GM23338 (cell line): ENCODE results near the gene TFF2. TPM values are rescaled to one million over a fixed set of nuclear protein-coding genes. Genes with fewer than 3 reads are reported as not detected.

Experiments used
- ATAC-seq: fragments of 200-7000 bp; cut with Tn5 transposase; 3 replicates; pipeline ENCODE4 v1.9.1; 2020
- DNase-seq: peaks from one replicate; pipeline ENCODE4 v3.0.0-alpha.2; 2015; ENCODE audit warnings: low spot score
- H2AFZ ChIP-seq: fragments of 200-600 bp; sonication (generic); 2 replicates; pipeline ENCODE4 v1.8.0; 2016; ENCODE audit warnings: antibody characterized with exemption, mild to moderate bottlenecking, moderate library complexity
- H3F3A ChIP-seq: fragments of 200-600 bp; sonication (generic); replicated peaks from 2 replicates; pipeline ENCODE4 v1.8.0; 2017; ENCODE audit warnings: antibody characterized with exemption, mixed run types, low read depth
- H3K27ac ChIP-seq: fragments of 200-600 bp; sonication (generic); 2 replicates; pipeline ENCODE4 v1.6.1; 2016; ENCODE audit warnings: low read depth
- H3K27me3 ChIP-seq: fragments of 200-600 bp; sonication (generic); 2 replicates; pipeline ENCODE4 v1.8.0; 2016; ENCODE audit warnings: mild to moderate bottlenecking, mixed run types, moderate library complexity; ENCODE audit not compliant: insufficient read depth
- H3K36me3 ChIP-seq: fragments of 200-600 bp; sonication (generic); 2 replicates; pipeline ENCODE4 v1.8.0; 2016; ENCODE audit warnings: mild to moderate bottlenecking; ENCODE audit not compliant: insufficient read depth
- H3K4me1 ChIP-seq: fragments of 200-600 bp; sonication (generic); 2 replicates; pipeline ENCODE4 v1.8.0; 2016; ENCODE audit warnings: mild to moderate bottlenecking, moderate library complexity; ENCODE audit not compliant: insufficient read depth
- H3K4me2 ChIP-seq: fragments of 200-600 bp; sonication (generic); 2 replicates; pipeline ENCODE4 v1.7.1; 2017; ENCODE audit warnings: mixed run types
- H3K4me3 ChIP-seq: fragments of 200-600 bp; sonication (generic); 2 replicates; pipeline ENCODE4 v1.6.1; 2016; ENCODE audit warnings: mixed run types
- H3K79me2 ChIP-seq: fragments of 200-600 bp; sonication (generic); replicated peaks from 2 replicates; pipeline ENCODE4 v1.8.0; 2017; ENCODE audit warnings: mild to moderate bottlenecking; ENCODE audit not compliant: insufficient read depth
- H3K9me2 ChIP-seq: fragments of 200-600 bp; sonication (generic); 2 replicates; pipeline ENCODE4 v1.8.0; 2017; ENCODE audit not compliant: insufficient read depth
- H4K20me1 ChIP-seq: fragments of 200-600 bp; sonication (generic); replicated peaks from 2 replicates; pipeline ENCODE4 v1.8.0; 2017; ENCODE audit warnings: mild to moderate bottlenecking; ENCODE audit not compliant: insufficient read depth
- H3K27ac Mint-ChIP-seq: 2 replicates; pipeline ENCODE4 v1.8.0; 2020; ENCODE audit warnings: inconsistent platforms, mild to moderate bottlenecking, moderate library complexity, mixed read lengths
- H3K27me3 Mint-ChIP-seq: 3 replicates; pipeline ENCODE4 v1.8.0; 2022; ENCODE audit warnings: low read depth, mild to moderate bottlenecking, moderate library complexity, mixed read lengths, inconsistent platforms; ENCODE audit not compliant: insufficient read depth, poor library complexity
- H3K36me3 Mint-ChIP-seq: 3 replicates; pipeline ENCODE4 v1.8.0; 2021; ENCODE audit warnings: low read depth, mild to moderate bottlenecking, inconsistent platforms, moderate library complexity, mixed read lengths
- H3K4me1 Mint-ChIP-seq: 3 replicates; pipeline ENCODE4 v1.8.0; 2020; ENCODE audit warnings: mild to moderate bottlenecking, inconsistent platforms, mixed read lengths
- H3K4me3 Mint-ChIP-seq: 3 replicates; pipeline ENCODE4 v1.8.0; 2021; ENCODE audit warnings: moderate library complexity, mild to moderate bottlenecking, inconsistent platforms, mixed read lengths
- H3K9me3 Mint-ChIP-seq: 3 replicates; pipeline ENCODE4 v1.8.0; 2020; ENCODE audit warnings: moderate library complexity, mild to moderate bottlenecking, inconsistent platforms, mixed read lengths
- CTCF ChIP-seq, 2 experiments: fragments of 200-600 bp in 1 of 2; sonication (generic) in 1 of 2; conservative IDR thresholded peaks; 2 replicates each; pipeline versions ENCODE4 v1.5.1 to v1.6.1; 2016 to 2017; ENCODE audit warnings: antibody characterized with exemption in 2 of 2, low read depth in 2 of 2, mild to moderate bottlenecking in 2 of 2, moderate library complexity in 1 of 2
- ETS1 ChIP-seq: IDR thresholded peaks from 2 replicates; pipeline ENCODE4 v1.6.1; 2016; ENCODE audit warnings: antibody characterized with exemption
- EZH2phosphoT487 ChIP-seq: fragments of 200-600 bp; sonication (generic); IDR thresholded peaks from one replicate; pipeline ENCODE4 v1.8.1; 2018; ENCODE audit warnings: antibody characterized with exemption; ENCODE audit not compliant: unreplicated experiment
- JUNB ChIP-seq: IDR thresholded peaks from one replicate; pipeline ENCODE4 v1.6.1; 2016; ENCODE audit warnings: antibody characterized with exemption; ENCODE audit not compliant: unreplicated experiment
- POLR2AphosphoS5 ChIP-seq: IDR thresholded peaks from 2 replicates; pipeline ENCODE4 v1.6.1; 2016; ENCODE audit warnings: antibody characterized with exemption, low read depth
- REST ChIP-seq: IDR thresholded peaks from one replicate; pipeline ENCODE4 v1.6.1; 2018; ENCODE audit warnings: antibody characterized with exemption; ENCODE audit not compliant: unreplicated experiment
- STAT1 ChIP-seq: IDR thresholded peaks from one replicate; pipeline ENCODE4 v1.6.1; 2016; ENCODE audit warnings: antibody characterized with exemption; ENCODE audit not compliant: unreplicated experiment
- ZNF114 ChIP-seq: fragments of 250-450 bp; sonication (Bioruptor Pico); IDR thresholded peaks from 2 replicates; pipeline ENCODE4 v1.5.0; 2020; ENCODE audit warnings: mild to moderate bottlenecking, moderate library complexity
- ZNF331 ChIP-seq: fragments of 250-450 bp; sonication (Bioruptor Pico); IDR thresholded peaks from 2 replicates; pipeline ENCODE4 v1.5.0; 2020; ENCODE audit warnings: low read depth, mild to moderate bottlenecking, moderate library complexity
- polyA plus RNA-seq: library from polyadenylated mRNA; unstranded; fragments of >200 nt; fragmentation: Nextera tagmentation; extraction: Ambion mirVana; gene quantifications from 2 replicates; pipeline ENCODE4 v1.2.1, GENCODE V29; 2016
- total RNA-seq: library from RNA; depleted of rRNA; stranded (reverse); fragments of >200 nt; shearing (Covaris generic); gene quantifications from 2 replicates; pipeline ENCODE4 v1.2.3, GENCODE V29; 2014

Gene TFF2
- total and polyA plus RNA-seq, 2 experiments from 2014 or later: not detected

GRCh38 chr21:42315296-42315891 lies 35.4 kb downstream of the TFF2 start, which contains the start of gene TFF3 (continued):
- TF ChIP-seq JUNB (no peak), ETS1 (no peak), EZH2phosphoT487 (no peak), REST (no peak), STAT1 (no peak), ZNF114 (CRISPR knock-in tag) (no peak), ZNF331 (CRISPR knock-in tag) (no peak)

- Mint-ChIP-seq H3K27ac (no peak overlapping the region), H3K27me3 (peaks cover 17% of the 10 kb centered on the region), H3K4me1 (peaks cover 47% of the 10 kb centered on the region), H3K9me3 (no peaks in the 10 kb centered on the region), H3K36me3 (no peaks in the 10 kb centered on the region), H3K4me3 (no peak overlapping the region)
- no peak overlapping the region for H3K4me2 ChIP-seq
- no peak overlapping the region for H2AFZ ChIP-seq
- no peaks in the 10 kb centered on the region for H3K9me2 ChIP-seq
- no peak overlapping the region for H3K27ac ChIP-seq
- H3K79me2 ChIP-seq: no peaks in the 10 kb centered on the region
- ATAC-seq: no peak
- H3K4me3 ChIP-seq: no peak overlapping the region
- H3K4me1 ChIP-seq: peaks cover 11% of the 10 kb centered on the region; the same call in 1 of the 2 replicates
- no peaks in the 10 kb centered on the region for H3F3A ChIP-seq
- no peaks in the 10 kb centered on the region for H4K20me1 ChIP-seq
- no peaks in the 10 kb centered on the region for H3K27me3 ChIP-seq
- DNase-seq: no peak
- H3K36me3 ChIP-seq: no peaks in the 10 kb centered on the region
- TF ChIP-seq JUNB (no peak), ETS1 (no peak), ZNF114 (CRISPR knock-in tag) (no peak), POLR2AphosphoS5 (no peak), ZNF331 (CRISPR knock-in tag) (no peak), CTCF (conservative IDR thresholded peaks at IDR 0.05; ENCODE audit: low read depth in 2 of 2) (no peak), REST (no peak)
These were observed 36.0 kb downstream of the TFF2 start for GRCh38 chr21:42314616-42315295.
